ENCODE data around the gene CARNS1. TPM values are rescaled to one million over a fixed set of nuclear protein-coding genes. Genes with fewer than 3 reads are reported as not detected.

The CARNS1 gene
- total RNA-seq (2021) = 0.13 and 0.28 TPM in 2 replicates
- percentile 15 among the genes with signal in this experiment for Bru-seq, nascent RNA
- BruChase-seq, experiment 1, labeled RNA remaining after a 2-hour chase = percentile 8 among the genes with signal in this experiment
- BruChase-seq, experiment 2, labeled RNA remaining after a 6-hour chase = percentile 17 among the genes with signal in this experiment
- long read RNA-seq = 0 reads

GRCh38 chr11:67415501-67416304, at the start of gene CARNS1:
TSS of gene CARNS1 (plus strand) at chr11:67415678. CDS start at chr11:67416200, 522 bp downstream.
- POLR2A ChIA-PET (ENCODE audit: low non-redundant PET) = no interaction called here
- no peak for DNase-seq (ENCODE audit: low spot score)
- peaks cover 36% of the 10 kb centered on the region for H3K4me1 ChIP-seq (ENCODE audit: insufficient read depth, low read length, poor library complexity, severe bottlenecking)
- no peak for TF ChIP-seq CTCF (conservative IDR thresholded peaks at IDR 0.05; ENCODE audit: low read depth, low read length)
- no peak for TF ChIP-seq EZH2 (IDR thresholded peaks at IDR 0.05; ENCODE audit: borderline replicate concordance, low read depth, low read length, poor library complexity, severe bottlenecking)
- H3K27ac ChIP-seq (ENCODE audit: low read depth, low read length, poor library complexity, severe bottlenecking) = no peak within 1 kb of the TSS
- H3K36me3 ChIP-seq (ENCODE audit: insufficient read depth, low read length, poor library complexity, severe bottlenecking) = no peaks in the 10 kb centered on the region
- BruUV-seq (replicated peaks) = no TSS peak
- intact Hi-C loops (cut with micrococcal nuclease; ENCODE audit: unreplicated experiment) = no loop called here
- H3K9me3 ChIP-seq (ENCODE audit: low read depth, low read length, poor library complexity, severe bottlenecking) = no peaks in the 10 kb centered on the region
- H3K27me3 ChIP-seq (replicated peaks; ENCODE audit: insufficient read depth, low read depth, low read length, poor library complexity) = no peaks in the 10 kb centered on the region
- CTCF ChIA-PET = no interaction called here
- H3K4me3 ChIP-seq (ENCODE audit: low read depth, low read length, poor library complexity, severe bottlenecking) = peak within 1 kb of the TSS; percentile 37

- TF ChIP-seq EZH2 (IDR thresholded peaks at IDR 0.05; ENCODE audit: borderline replicate concordance, low read depth, low read length, poor library complexity, severe bottlenecking) (no peak), CTCF (conservative IDR thresholded peaks at IDR 0.05; ENCODE audit: low read depth, low read length) (no peak)
- Histone ChIP-seq H3K4me1 (ENCODE audit: insufficient read depth, low read length, poor library complexity, severe bottlenecking) (peaks cover 25% of the 10 kb centered on the region), H3K27ac (ENCODE audit: low read depth, low read length, poor library complexity, severe bottlenecking) (no peak overlapping the region), H3K27me3 (replicated peaks; ENCODE audit: insufficient read depth, low read depth, low read length, poor library complexity) (no peaks in the 10 kb centered on the region), H3K9me3 (ENCODE audit: low read depth, low read length, poor library complexity, severe bottlenecking) (no peaks in the 10 kb centered on the region), H3K36me3 (ENCODE audit: insufficient read depth, low read length, poor library complexity, severe bottlenecking) (no peaks in the 10 kb centered on the region), H3K4me3 (ENCODE audit: low read depth, low read length, poor library complexity, severe bottlenecking) (no peak overlapping the region)
- BruUV-seq (replicated peaks) = no TSS peak
- intact Hi-C loops (cut with micrococcal nuclease; ENCODE audit: unreplicated experiment) = no loop called here
- CTCF ChIA-PET = no interaction called here
- no peak for DNase-seq (ENCODE audit: low spot score)
- POLR2A ChIA-PET (ENCODE audit: low non-redundant PET) = no interaction called here
Observed at GRCh38 chr11:67365736-67366444, 49.6 kb upstream of the CARNS1 start.

DNA sequence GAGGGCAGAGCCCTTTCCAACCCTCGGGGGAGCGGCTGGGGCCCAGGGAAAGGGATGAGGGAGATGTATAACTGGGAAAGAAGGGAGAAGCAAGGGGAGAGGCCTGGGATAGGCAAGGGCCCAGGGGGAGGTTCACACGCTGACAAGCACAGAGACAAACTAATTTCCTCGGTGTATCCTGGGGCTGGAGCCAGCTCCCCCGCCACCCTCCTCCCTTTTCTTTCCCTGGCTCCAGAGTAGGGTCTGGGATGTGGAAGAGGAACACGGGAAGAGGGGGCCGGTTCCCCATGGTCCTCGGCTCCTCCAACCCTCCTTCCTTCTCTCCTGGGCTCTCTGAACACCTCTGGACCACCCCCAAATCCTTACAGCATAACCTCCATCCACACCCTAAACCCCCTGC, 48.9 kb upstream of the CARNS1 start:
- no peaks in the 10 kb centered on the region for H3K27me3 ChIP-seq (replicated peaks; ENCODE audit: insufficient read depth, low read depth, low read length, poor library complexity)
- intact Hi-C loops (cut with micrococcal nuclease; ENCODE audit: unreplicated experiment) = no loop called here
- no TSS peak for BruUV-seq (replicated peaks)
- TF ChIP-seq EZH2 (IDR thresholded peaks at IDR 0.05; ENCODE audit: borderline replicate concordance, low read depth, low read length, poor library complexity, severe bottlenecking) (no peak), CTCF (conservative IDR thresholded peaks at IDR 0.05; ENCODE audit: low read depth, low read length) (no peak)
- DNase-seq (ENCODE audit: low spot score) = no peak
- ChIA-PET POLR2A (ENCODE audit: low non-redundant PET) (no interaction called here), CTCF (no interaction called here)
- no peak overlapping the region for H3K27ac ChIP-seq (ENCODE audit: low read depth, low read length, poor library complexity, severe bottlenecking)
- H3K9me3 ChIP-seq (ENCODE audit: low read depth, low read length, poor library complexity, severe bottlenecking) = no peaks in the 10 kb centered on the region
- no peak overlapping the region for H3K4me3 ChIP-seq (ENCODE audit: low read depth, low read length, poor library complexity, severe bottlenecking)
- H3K36me3 ChIP-seq (ENCODE audit: insufficient read depth, low read length, poor library complexity, severe bottlenecking) = no peaks in the 10 kb centered on the region
- peaks cover 27% of the 10 kb centered on the region for H3K4me1 ChIP-seq (ENCODE audit: insufficient read depth, low read length, poor library complexity, severe bottlenecking)

Data from A673 (cell line).